ENCODE measurements around the gene ATP8B3.
"Not testable (repeated sequence)": the region's sequence is repeated elsewhere in the genome, so short reads cannot be mapped to it uniquely, and the experiment has no call there.

The ATP8B3 gene

GRCh38 chr19:1799695-1800342, 12.3 kb downstream of the ATP8B3 start:
- peaks cover 7% of the 10 kb centered on the region for H3K27me3 ChIP-seq (ENCODE audit: insufficient read depth, low read length)
- no peaks in the 10 kb centered on the region for H3K4me1 ChIP-seq (ENCODE audit: insufficient read depth, low read length)
- H3K36me3 ChIP-seq (ENCODE audit: insufficient read depth, low read length): no peaks in the 10 kb centered on the region
- no peak overlapping the region for H3K4me3 ChIP-seq (ENCODE audit: low read length)
- no peaks in the 10 kb centered on the region for H3K9me3 ChIP-seq (ENCODE audit: low read length)
- no peak overlapping the region for H2AFZ ChIP-seq (ENCODE audit: low read depth, low read length)

GRCh38 chr19:1797313-1797712, 14.8 kb downstream of the ATP8B3 start:
- not testable (repeated sequence) for H3K27me3 ChIP-seq (ENCODE audit: insufficient read depth, low read length)

GRCh38 chr19:1796395-1797142, 15.5 kb downstream of the ATP8B3 start:
- no peaks in the 10 kb centered on the region for H3K9me3 ChIP-seq (ENCODE audit: low read length)
- H3K4me3 ChIP-seq (ENCODE audit: low read length): no peak overlapping the region
- H3K36me3 ChIP-seq (ENCODE audit: insufficient read depth, low read length): no peaks in the 10 kb centered on the region
- H3K27me3 ChIP-seq (ENCODE audit: insufficient read depth, low read length): peaks cover 9% of the 10 kb centered on the region
- H2AFZ ChIP-seq (ENCODE audit: low read depth, low read length): no peak overlapping the region
- no peaks in the 10 kb centered on the region for H3K4me1 ChIP-seq (ENCODE audit: insufficient read depth, low read length)

More at GRCh38 chr19:1797313-1797712, 14.8 kb downstream of the ATP8B3 start:
- not testable (repeated sequence) for H3K36me3 ChIP-seq (ENCODE audit: insufficient read depth, low read length); H2AFZ ChIP-seq (ENCODE audit: low read depth, low read length); H3K4me3 ChIP-seq (ENCODE audit: low read length); H3K4me1 ChIP-seq (ENCODE audit: insufficient read depth, low read length); H3K9me3 ChIP-seq (ENCODE audit: low read length)

GRCh38 chr19:1794424-1795172, 17.5 kb downstream of the ATP8B3 start:
- Histone ChIP-seq H2AFZ (ENCODE audit: low read depth, low read length) (no peak overlapping the region), H3K36me3 (ENCODE audit: insufficient read depth, low read length) (no peaks in the 10 kb centered on the region), H3K9me3 (ENCODE audit: low read length) (no peaks in the 10 kb centered on the region), H3K27me3 (ENCODE audit: insufficient read depth, low read length) (peaks cover 9% of the 10 kb centered on the region), H3K4me3 (ENCODE audit: low read length) (no peak overlapping the region), H3K4me1 (ENCODE audit: insufficient read depth, low read length) (no peaks in the 10 kb centered on the region)

- H3K36me3 ChIP-seq (ENCODE audit: insufficient read depth, low read length): no peaks in the 10 kb centered on the region
- peaks cover 20% of the 10 kb centered on the region for H3K27me3 ChIP-seq (ENCODE audit: insufficient read depth, low read length)
- H3K4me3 ChIP-seq (ENCODE audit: low read length): no peak overlapping the region
- no peaks in the 10 kb centered on the region for H3K4me1 ChIP-seq (ENCODE audit: insufficient read depth, low read length)
- no peak overlapping the region for H2AFZ ChIP-seq (ENCODE audit: low read depth, low read length)
- no peaks in the 10 kb centered on the region for H3K9me3 ChIP-seq (ENCODE audit: low read length)
These were observed 20.2 kb downstream of the ATP8B3 start for GRCh38 chr19:1791879-1792278.

GRCh38 chr19:1790054-1790792, 21.9 kb downstream of the ATP8B3 start:
- Histone ChIP-seq H3K9me3 (ENCODE audit: low read length) (no peaks in the 10 kb centered on the region), H2AFZ (ENCODE audit: low read depth, low read length) (no peak overlapping the region), H3K4me1 (ENCODE audit: insufficient read depth, low read length) (no peaks in the 10 kb centered on the region), H3K4me3 (ENCODE audit: low read length) (no peak overlapping the region), H3K27me3 (ENCODE audit: insufficient read depth, low read length) (peaks cover 15% of the 10 kb centered on the region), H3K36me3 (ENCODE audit: insufficient read depth, low read length) (no peaks in the 10 kb centered on the region)

- no peak overlapping the region for H2AFZ ChIP-seq (ENCODE audit: low read depth, low read length)
- H3K36me3 ChIP-seq (ENCODE audit: insufficient read depth, low read length): no peaks in the 10 kb centered on the region
- H3K27me3 ChIP-seq (ENCODE audit: insufficient read depth, low read length): peaks cover 17% of the 10 kb centered on the region
- H3K4me3 ChIP-seq (ENCODE audit: low read length): no peak overlapping the region
- H3K4me1 ChIP-seq (ENCODE audit: insufficient read depth, low read length): no peaks in the 10 kb centered on the region
- H3K9me3 ChIP-seq (ENCODE audit: low read length): no peaks in the 10 kb centered on the region
These were observed 22.6 kb downstream of the ATP8B3 start for GRCh38 chr19:1789261-1790041.

- H3K4me3 ChIP-seq (ENCODE audit: low read length): no peak overlapping the region
- H2AFZ ChIP-seq (ENCODE audit: low read depth, low read length): no peak overlapping the region
- H3K27me3 ChIP-seq (ENCODE audit: insufficient read depth, low read length): peaks cover 31% of the 10 kb centered on the region
- H3K4me1 ChIP-seq (ENCODE audit: insufficient read depth, low read length): no peaks in the 10 kb centered on the region
- no peaks in the 10 kb centered on the region for H3K36me3 ChIP-seq (ENCODE audit: insufficient read depth, low read length)
- peaks cover 12% of the 10 kb centered on the region for H3K9me3 ChIP-seq (ENCODE audit: low read length)
These were observed 25.0 kb downstream of the ATP8B3 start for GRCh38 chr19:1787116-1787515.

GRCh38 chr19:1786668-1787067, 25.4 kb downstream of the ATP8B3 start:
- H3K4me1 ChIP-seq (ENCODE audit: insufficient read depth, low read length): no peaks in the 10 kb centered on the region
- peaks cover 29% of the 10 kb centered on the region for H3K27me3 ChIP-seq (ENCODE audit: insufficient read depth, low read length)
- H3K4me3 ChIP-seq (ENCODE audit: low read length): no peak overlapping the region
- no peaks in the 10 kb centered on the region for H3K36me3 ChIP-seq (ENCODE audit: insufficient read depth, low read length)
- no peak overlapping the region for H2AFZ ChIP-seq (ENCODE audit: low read depth, low read length)
- H3K9me3 ChIP-seq (ENCODE audit: low read length): peaks cover 14% of the 10 kb centered on the region

- Histone ChIP-seq H3K4me3 (ENCODE audit: low read length) (no peak overlapping the region), H3K36me3 (ENCODE audit: insufficient read depth, low read length) (no peaks in the 10 kb centered on the region), H3K9me3 (ENCODE audit: low read length) (peaks cover 14% of the 10 kb centered on the region), H2AFZ (ENCODE audit: low read depth, low read length) (no peak overlapping the region), H3K4me1 (ENCODE audit: insufficient read depth, low read length) (no peaks in the 10 kb centered on the region), H3K27me3 (ENCODE audit: insufficient read depth, low read length) (peaks cover 33% of the 10 kb centered on the region)
These were observed 26.8 kb downstream of the ATP8B3 start for GRCh38 chr19:1785310-1785709.

GRCh38 chr19:1783874-1784273, 28.2 kb downstream of the ATP8B3 start:
- H3K27me3 ChIP-seq (ENCODE audit: insufficient read depth, low read length): peaks cover 38% of the 10 kb centered on the region
- H3K4me3 ChIP-seq (ENCODE audit: low read length): no peak overlapping the region
- H2AFZ ChIP-seq (ENCODE audit: low read depth, low read length): no peak overlapping the region
- H3K9me3 ChIP-seq (ENCODE audit: low read length): peaks cover 17% of the 10 kb centered on the region
- H3K36me3 ChIP-seq (ENCODE audit: insufficient read depth, low read length): no peaks in the 10 kb centered on the region
- peaks cover 2% of the 10 kb centered on the region for H3K4me1 ChIP-seq (ENCODE audit: insufficient read depth, low read length)

- Histone ChIP-seq H2AFZ (ENCODE audit: low read depth, low read length) (no peak overlapping the region), H3K36me3 (ENCODE audit: insufficient read depth, low read length) (no peaks in the 10 kb centered on the region), H3K27me3 (ENCODE audit: insufficient read depth, low read length) (peaks cover 38% of the 10 kb centered on the region), H3K4me3 (ENCODE audit: low read length) (no peak overlapping the region), H3K9me3 (ENCODE audit: low read length) (peaks cover 17% of the 10 kb centered on the region), H3K4me1 (ENCODE audit: insufficient read depth, low read length) (peaks cover 2% of the 10 kb centered on the region)
These were observed 28.7 kb downstream of the ATP8B3 start for GRCh38 chr19:1783354-1783753.
